ENCODE results near the gene CD53.

GRCh38 chr1:110878591-110878990, 5.6 kb downstream of the CD53 start:
- no peak for TF ChIP-seq CTCF (IDR thresholded peaks at IDR 0.05; ENCODE audit: insufficient read depth, low read length, poor library complexity, severe bottlenecking)
- no peak for TF ChIP-seq EZH2phosphoT487 (conservative IDR thresholded peaks at IDR 0.05; ENCODE audit: low read length)

All from SU-DHL-6 (cell line).